Gastroesophageal sphincter (tissue), 3 donors: Measurements from ENCODE around the gene CD55.

ENCODE experiments used
- CTCF ChIP-seq, 4 experiments: fragments of 200-600 bp in 2 of 4; fragments of 450-650 bp in 2 of 4; sonication (generic) in 1 of 4; IDR thresholded peaks; one replicate each; pipeline ENCODE4 v1.5.1; 2017 to 2019; ENCODE audit warnings: antibody characterized with exemption in 4 of 4, mild to moderate bottlenecking in 2 of 4, moderate library complexity in 2 of 4
- EP300 ChIP-seq: sonication (generic); formaldehyde crosslinking; IDR thresholded peaks from one replicate; pipeline ENCODE4 v1.6.1; 2017; ENCODE audit warnings: antibody characterized with exemption, mild to moderate bottlenecking
- POLR2A ChIP-seq, 2 donors: fragments of 450-650 bp; IDR thresholded peaks; one replicate each; pipeline ENCODE4 v1.6.1; 2017; ENCODE audit warnings: antibody characterized with exemption in 2 of 2, mild to moderate bottlenecking in 2 of 2, moderate library complexity in 1 of 2
- POLR2AphosphoS5 ChIP-seq: sonication (generic); formaldehyde crosslinking; IDR thresholded peaks from one replicate; pipeline ENCODE4 v1.6.1; 2017; ENCODE audit warnings: antibody characterized with exemption

- no peak for TF ChIP-seq POLR2AphosphoS5
- TF ChIP-seq POLR2A (IDR thresholded peaks at IDR 0.05) = no peak
- no peak for TF ChIP-seq EP300
- no peak for TF ChIP-seq CTCF (IDR thresholded peaks at IDR 0.05)
Observed at GRCh38 chr1:207323425-207324225, 2.1 kb downstream of the CD55 start.
